Activated CD4-positive, alpha-beta T cell treated with anti-CD3 and anti-CD28 coated beads, Interleukin-2, amount 50 U/mL, for 1 hour (primary cell): ENCODE data around the gene DAB2IP.

Experiments used
- DNase-seq: peaks from one replicate; pipeline ENCODE4 v3.0.0-alpha.2; 2020

The DAB2IP gene

DNA sequence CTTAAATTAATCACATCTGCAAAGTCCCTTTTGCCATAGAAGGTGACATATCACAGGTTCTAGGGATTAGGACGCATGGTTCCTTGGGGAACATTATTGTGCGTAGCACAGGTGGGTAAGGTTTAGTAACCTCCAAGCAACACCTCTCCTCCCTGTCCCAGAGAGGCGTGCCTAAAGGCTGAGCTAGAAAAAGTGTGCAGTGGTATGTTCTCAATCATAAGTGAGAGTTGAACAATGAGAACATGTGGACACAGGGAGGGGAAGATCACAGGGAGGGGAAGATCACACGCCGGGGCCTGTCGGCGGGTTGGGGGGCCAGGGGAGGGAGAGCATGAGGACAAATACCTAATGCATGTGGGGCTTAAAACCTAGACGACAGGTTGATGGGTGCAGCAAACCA lies 14.9 kb downstream of the DAB2IP start:
- DNase-seq: no peak

DNA sequence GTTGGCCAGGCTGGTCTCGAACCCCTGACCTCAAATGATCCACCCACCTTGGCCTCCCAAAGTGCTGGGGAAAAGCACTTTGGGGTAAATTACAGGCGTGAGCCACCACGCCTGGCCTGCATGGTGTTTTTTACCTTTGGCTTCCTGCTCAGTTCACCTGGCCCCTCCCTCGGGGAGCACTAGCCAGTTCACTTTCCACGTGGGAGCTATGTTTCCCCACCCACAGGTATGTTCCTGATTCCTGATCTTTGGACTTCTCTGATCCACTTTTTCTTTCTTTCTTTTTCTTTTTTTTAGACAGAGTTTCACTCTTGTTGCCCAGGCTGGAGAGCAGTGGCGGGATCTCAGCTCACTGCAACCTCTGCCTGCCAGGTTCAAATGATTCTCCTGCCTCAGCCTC lies 15.8 kb downstream of the DAB2IP start:
- DNase-seq: no peak

GRCh38 chr9:121667890-121668289 lies 16.5 kb downstream of the DAB2IP start:
- DNase-seq: no peak

GRCh38 chr9:121670431-121670830 lies 19.0 kb downstream of the DAB2IP start:
- DNase-seq: no peak

GRCh38 chr9:121671612-121672155 lies 20.2 kb downstream of the DAB2IP start:
- DNase-seq: no peak

GRCh38 chr9:121672213-121672612 lies 20.8 kb downstream of the DAB2IP start:
- no peak for DNase-seq

GRCh38 chr9:121672986-121673385 lies 21.6 kb downstream of the DAB2IP start:
- no peak for DNase-seq

DNA sequence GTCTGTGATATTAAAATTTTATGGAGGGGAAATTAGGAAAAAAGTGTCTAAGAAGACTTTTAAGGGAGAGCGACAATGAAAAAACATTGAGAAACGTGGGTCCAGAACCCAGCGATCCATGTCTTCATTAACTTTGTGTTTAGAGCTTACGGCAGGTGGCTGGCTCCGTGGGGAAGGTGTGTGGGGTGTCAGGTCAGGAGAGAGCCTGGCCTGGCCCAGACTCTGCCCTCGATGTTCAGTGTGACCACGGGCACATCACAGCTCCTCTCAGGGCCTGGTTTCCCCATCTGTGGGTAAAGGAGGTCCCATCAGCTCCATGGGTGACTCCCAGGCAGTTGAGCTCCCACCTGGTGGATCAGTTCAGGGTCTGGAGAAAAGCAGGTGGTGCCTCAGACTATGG lies 22.1 kb downstream of the DAB2IP start:
- no peak for DNase-seq

- no peak for DNase-seq
Measured at GRCh38 chr9:121674017-121674416, 22.6 kb downstream of the DAB2IP start.

GRCh38 chr9:121674952-121675351 lies 23.5 kb downstream of the DAB2IP start:
- DNase-seq: no peak

- DNase-seq: no peak
Measured at GRCh38 chr9:121675381-121675780, 23.9 kb downstream of the DAB2IP start.

DNA sequence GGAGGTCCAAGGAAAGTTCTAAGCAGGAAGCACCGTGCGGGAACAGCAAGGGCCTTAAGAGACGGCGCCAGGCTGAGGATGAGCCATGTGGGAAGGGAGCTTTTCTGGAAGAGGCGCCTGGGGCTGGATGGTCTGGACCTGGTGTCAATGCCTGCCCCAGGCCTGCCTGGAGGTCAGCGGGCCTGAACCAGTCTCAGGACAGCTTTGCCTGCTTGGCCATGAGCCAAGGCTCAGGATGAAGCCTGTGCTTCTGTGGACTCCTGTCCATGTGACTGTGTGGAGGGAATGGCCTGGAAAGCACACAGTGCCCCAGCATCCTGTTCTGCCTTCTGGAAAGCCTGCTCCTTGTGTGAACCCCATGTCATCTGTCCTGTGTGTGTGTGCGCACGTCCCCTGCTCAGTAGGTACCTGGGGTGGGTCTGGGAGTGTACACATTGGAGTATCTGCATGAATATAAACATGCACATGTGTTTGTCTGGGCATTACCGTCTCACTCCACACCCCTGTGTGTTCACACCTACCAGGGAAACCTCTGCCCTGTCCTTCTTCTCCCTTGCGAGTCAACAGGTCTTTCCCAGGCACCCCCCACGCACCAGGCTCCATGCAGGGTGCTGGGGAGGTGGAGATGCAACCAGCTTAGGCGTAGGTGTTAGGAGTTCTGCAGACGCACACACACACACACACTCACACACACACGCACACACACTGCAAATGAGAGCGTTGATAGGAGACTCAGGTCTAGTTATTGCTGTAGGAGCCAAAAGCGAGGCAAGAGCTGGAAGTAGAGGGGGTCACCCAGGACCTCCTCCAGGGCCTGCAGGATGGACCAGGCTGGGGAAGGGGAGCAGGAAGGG lies 24.8 kb downstream of the DAB2IP start:
- no peak for DNase-seq

- no peak for DNase-seq
Measured at GRCh38 chr9:121676926-121677325, 25.5 kb downstream of the DAB2IP start.

GRCh38 chr9:121678501-121679022 lies 27.1 kb downstream of the DAB2IP start:
- DNase-seq: no peak

DNA sequence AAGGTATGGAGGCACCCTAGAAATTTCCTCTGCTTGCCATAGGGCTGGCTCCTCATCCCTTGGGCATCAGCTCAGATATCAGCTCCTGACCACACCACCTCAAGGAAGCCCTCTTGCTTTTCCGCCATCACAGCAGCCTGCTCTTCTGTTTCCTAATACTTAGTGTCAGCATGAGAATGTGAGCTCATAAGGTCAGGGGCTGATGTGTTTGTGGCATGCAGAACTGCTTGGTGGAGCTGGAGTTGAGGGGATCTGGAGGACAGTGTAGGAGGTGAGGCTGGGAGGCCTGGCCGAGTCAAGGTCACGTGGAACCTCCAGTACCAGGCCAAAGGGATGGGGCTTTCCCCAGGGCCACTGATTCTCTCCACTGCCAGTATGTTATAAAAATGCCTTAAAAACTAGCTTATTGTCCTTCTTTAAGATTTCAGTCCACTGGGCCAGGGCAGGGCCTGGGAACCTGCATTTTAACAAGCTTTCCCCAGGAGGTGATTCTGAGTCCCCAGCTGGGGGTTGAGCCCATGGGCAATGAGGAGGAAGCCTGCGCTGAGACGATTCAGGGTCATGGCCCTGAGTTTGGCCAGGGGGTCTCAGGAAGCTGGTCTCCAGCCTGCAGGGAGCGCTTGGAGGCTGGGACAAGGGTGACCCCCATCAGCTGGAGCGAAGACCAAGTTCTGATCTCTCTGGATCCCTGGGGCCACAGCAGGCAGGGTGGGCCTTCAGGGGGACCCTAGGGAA lies 28.6 kb downstream of the DAB2IP start:
- no peak for DNase-seq

DNA sequence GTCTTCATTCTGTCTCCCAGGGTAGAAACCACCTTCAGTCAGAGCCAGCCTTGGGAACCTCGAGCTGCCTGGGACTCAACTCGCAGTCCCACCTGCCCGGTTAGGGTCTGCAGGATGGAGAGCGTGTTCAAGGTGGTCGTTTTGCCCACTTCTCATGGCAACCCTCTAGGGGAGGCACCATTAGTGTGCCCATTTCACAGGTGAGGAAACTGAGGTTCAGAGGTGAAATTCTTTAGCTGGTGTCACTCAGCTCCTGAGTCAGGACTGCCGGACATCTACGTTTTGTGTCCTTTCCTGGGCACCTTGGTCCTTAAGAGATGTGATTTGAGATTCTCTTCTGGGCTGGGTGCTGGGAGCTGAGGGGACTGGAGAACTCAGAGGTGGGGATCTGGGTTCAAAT lies 30.0 kb downstream of the DAB2IP start:
- no peak for DNase-seq

- no peak for DNase-seq
Measured at GRCh38 chr9:121682201-121682600, 30.8 kb downstream of the DAB2IP start.

DNA sequence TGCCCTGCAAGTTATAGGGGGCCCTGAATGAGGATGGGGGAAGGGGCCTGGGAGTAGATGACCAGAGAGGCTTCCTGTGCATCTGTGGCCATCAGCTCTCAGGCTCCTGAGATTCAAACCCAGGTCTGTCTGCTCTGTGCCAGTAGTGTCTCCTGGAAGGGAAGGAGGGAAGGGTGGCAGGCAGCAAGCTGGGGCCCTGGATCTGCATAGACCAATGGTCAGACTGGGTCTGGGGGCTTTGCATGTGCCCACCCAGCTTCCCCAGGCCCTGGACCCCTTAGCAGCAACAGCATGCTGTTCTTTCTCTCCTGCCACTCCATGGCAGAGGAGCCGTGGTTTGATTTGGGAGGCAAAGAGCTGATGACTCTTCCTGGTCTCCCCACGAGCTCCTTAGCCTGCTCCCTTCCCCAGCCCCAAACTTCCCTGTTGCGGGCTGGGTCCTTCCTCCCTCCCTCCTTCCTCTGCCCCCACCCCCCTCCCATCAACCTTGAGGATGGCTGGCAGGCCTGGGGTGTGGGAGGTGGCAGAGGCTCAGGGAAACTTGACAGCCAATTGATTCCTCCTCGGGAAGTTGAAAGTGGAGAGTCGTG lies 31.6 kb downstream of the DAB2IP start:
- DNase-seq: no peak

DNA sequence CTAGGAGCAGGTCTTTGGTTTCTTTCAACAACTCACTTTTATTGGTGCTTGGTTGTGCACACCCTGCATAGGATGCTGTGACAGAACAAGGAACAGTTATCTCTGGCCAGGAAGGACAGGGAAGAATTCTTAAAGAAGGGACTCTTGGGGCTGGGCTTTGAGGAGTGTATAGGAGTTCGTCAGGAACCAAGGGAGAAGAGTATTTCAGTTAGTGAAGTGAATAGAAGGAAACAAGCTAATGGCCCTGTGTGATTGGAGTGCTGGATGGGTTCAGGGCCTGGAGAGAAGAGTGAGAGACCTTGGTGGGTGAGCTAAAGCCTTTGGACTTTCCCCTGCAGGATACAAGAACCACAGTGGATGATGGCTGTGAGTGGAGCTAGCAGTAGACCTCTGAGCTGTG lies 32.2 kb downstream of the DAB2IP start:
- no peak for DNase-seq

GRCh38 chr9:121684381-121685145 lies 33.1 kb downstream of the DAB2IP start:
- DNase-seq: no peak

DNA sequence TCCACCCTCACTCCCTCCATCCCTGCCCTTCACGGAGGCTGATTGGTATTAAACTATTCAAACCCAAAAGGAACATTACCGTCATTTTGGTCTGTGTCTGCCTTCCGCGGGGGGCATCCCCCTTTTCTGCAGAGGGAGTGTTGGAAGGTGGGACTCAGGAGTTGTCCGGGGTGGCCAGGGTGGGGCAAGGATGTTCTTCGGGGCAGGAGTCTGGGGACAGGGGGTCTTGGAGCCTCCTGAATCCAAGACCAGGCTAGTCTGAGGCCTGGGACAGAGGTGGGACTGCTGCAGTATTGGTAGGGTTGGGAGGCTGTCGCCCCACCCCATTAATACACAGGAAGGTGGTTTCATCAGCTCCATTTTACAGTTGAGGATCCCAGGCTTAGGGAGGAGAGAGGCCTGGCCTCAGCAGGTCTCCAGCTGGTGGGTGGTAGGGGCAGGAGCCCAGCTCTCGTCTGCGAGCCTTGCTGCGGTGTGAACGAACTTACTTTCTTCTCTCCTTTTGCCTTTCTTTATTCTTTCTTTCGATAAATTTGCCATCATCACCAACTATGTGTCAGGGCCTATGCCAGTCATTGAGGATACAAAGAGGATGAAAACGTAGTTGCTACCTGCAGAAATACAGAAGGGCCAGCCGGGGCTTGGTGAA lies 33.8 kb downstream of the DAB2IP start:
- DNase-seq: no peak

- DNase-seq: no peak
Measured at GRCh38 chr9:121685795-121686377, 34.5 kb downstream of the DAB2IP start.
